ENCODE data around the gene CTNND2.

CTNND2 gene

GRCh38 chr5:11902201-11902619 is 2.0 kb downstream of the CTNND2 start:
- Histone ChIP-seq H3K27me3 (ENCODE audit: insufficient read depth, low read length) (peaks cover 4% of the 10 kb centered on the region), H3K4me3 (ENCODE audit: low read length) (peak overlapping the region; percentile 66), H3K36me3 (ENCODE audit: insufficient read depth, low read length) (no peaks in the 10 kb centered on the region), H2AFZ (ENCODE audit: low read depth, low read length) (no peak overlapping the region), H3K9me3 (ENCODE audit: low read length) (no peaks in the 10 kb centered on the region), H3K4me1 (ENCODE audit: insufficient read depth, low read length) (peaks cover 18% of the 10 kb centered on the region)

GRCh38 chr5:11898787-11899186 is 5.5 kb downstream of the CTNND2 start:
- Histone ChIP-seq H3K4me3 (ENCODE audit: low read length) (no peak overlapping the region), H3K9me3 (ENCODE audit: low read length) (no peaks in the 10 kb centered on the region)

DNA sequence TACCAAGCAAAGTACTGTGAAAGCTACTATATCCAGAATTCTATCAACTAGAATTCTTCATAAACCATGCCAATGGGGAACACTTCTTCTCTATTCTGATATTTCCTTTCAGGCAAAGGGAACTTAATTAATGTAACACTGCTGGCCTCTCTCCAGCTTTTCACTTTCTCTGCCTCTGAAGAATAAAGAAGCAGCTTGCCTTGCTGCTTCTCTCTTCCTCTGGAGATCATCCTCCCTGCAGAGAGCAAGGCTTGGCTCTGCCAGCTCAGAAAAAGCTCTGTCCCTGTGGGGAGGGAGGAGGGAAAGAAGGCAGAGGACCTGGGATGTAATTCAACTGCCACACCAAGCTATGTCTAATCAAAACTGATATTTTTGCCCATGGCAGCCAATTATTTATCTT is 6.5 kb downstream of the CTNND2 start:
- H3K4me3 ChIP-seq (ENCODE audit: low read length): no peak overlapping the region
- peaks cover 11% of the 10 kb centered on the region for H3K4me1 ChIP-seq (ENCODE audit: insufficient read depth, low read length)
- no peak overlapping the region for H2AFZ ChIP-seq (ENCODE audit: low read depth, low read length)
- H3K27me3 ChIP-seq (ENCODE audit: insufficient read depth, low read length): no peaks in the 10 kb centered on the region
- H3K9me3 ChIP-seq (ENCODE audit: low read length): no peaks in the 10 kb centered on the region
- no peaks in the 10 kb centered on the region for H3K36me3 ChIP-seq (ENCODE audit: insufficient read depth, low read length)

More at GRCh38 chr5:11898787-11899186, 5.5 kb downstream of the CTNND2 start:
- Histone ChIP-seq H2AFZ (ENCODE audit: low read depth, low read length) (no peak overlapping the region), H3K4me1 (ENCODE audit: insufficient read depth, low read length) (peaks cover 11% of the 10 kb centered on the region), H3K36me3 (ENCODE audit: insufficient read depth, low read length) (no peaks in the 10 kb centered on the region), H3K27me3 (ENCODE audit: insufficient read depth, low read length) (no peaks in the 10 kb centered on the region)

DNA sequence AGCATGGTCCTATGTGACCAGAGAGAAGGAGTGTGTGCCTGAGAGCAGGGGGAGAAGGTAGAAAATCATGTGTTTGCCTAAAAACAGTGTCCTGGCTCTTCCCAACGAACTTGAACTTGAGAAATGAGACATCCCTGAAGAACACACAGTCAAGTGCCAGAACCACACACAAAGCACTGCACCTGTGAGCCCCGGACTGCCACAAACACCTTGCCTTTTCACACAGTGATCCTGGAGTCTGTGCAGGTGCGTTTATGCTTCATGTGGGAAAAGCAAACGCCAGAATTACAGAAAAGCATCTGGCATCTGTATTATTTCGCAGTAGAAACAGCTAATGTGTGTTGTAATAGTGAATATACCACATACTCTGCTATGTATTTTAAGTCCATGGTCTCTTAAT is 9.3 kb downstream of the CTNND2 start:
- Histone ChIP-seq H3K4me1 (ENCODE audit: insufficient read depth, low read length) (no peaks in the 10 kb centered on the region), H3K27me3 (ENCODE audit: insufficient read depth, low read length) (no peaks in the 10 kb centered on the region)

GRCh38 chr5:11892832-11893231 is 11.4 kb downstream of the CTNND2 start:
- Histone ChIP-seq H2AFZ (ENCODE audit: low read depth, low read length) (no peak overlapping the region), H3K4me3 (ENCODE audit: low read length) (no peak overlapping the region), H3K4me1 (ENCODE audit: insufficient read depth, low read length) (no peaks in the 10 kb centered on the region), H3K9me3 (ENCODE audit: low read length) (no peaks in the 10 kb centered on the region), H3K27me3 (ENCODE audit: insufficient read depth, low read length) (no peaks in the 10 kb centered on the region), H3K36me3 (ENCODE audit: insufficient read depth, low read length) (no peaks in the 10 kb centered on the region)

More for the DNA sequence above, 9.3 kb downstream of the CTNND2 start:
- Histone ChIP-seq H3K36me3 (ENCODE audit: insufficient read depth, low read length) (no peaks in the 10 kb centered on the region), H3K4me3 (ENCODE audit: low read length) (no peak overlapping the region), H2AFZ (ENCODE audit: low read depth, low read length) (no peak overlapping the region), H3K9me3 (ENCODE audit: low read length) (no peaks in the 10 kb centered on the region)

DNA sequence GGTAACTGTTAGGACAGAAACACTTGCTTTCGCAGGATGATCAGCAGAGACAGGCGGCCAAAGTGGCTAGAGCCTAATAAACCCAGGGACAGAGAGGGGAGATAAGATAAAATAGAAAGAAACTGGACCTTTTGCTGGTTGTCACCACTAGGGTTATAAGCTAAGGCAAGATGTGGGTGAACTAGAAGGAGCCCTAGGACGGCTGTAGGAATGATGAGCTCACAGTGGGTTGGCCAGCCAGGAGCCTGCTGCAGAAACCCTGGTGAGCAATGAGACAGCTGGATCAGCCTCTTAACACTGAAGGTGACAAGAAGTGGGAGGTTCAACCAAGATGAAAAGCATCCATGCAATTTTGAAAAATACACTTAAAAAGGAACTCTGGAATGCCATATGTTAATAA is 13.5 kb downstream of the CTNND2 start:
- Histone ChIP-seq H3K36me3 (ENCODE audit: insufficient read depth, low read length) (no peaks in the 10 kb centered on the region), H3K4me3 (ENCODE audit: low read length) (no peak overlapping the region), H3K27me3 (ENCODE audit: insufficient read depth, low read length) (no peaks in the 10 kb centered on the region), H3K4me1 (ENCODE audit: insufficient read depth, low read length) (no peaks in the 10 kb centered on the region), H3K9me3 (ENCODE audit: low read length) (no peaks in the 10 kb centered on the region), H2AFZ (ENCODE audit: low read depth, low read length) (no peak overlapping the region)

DNA sequence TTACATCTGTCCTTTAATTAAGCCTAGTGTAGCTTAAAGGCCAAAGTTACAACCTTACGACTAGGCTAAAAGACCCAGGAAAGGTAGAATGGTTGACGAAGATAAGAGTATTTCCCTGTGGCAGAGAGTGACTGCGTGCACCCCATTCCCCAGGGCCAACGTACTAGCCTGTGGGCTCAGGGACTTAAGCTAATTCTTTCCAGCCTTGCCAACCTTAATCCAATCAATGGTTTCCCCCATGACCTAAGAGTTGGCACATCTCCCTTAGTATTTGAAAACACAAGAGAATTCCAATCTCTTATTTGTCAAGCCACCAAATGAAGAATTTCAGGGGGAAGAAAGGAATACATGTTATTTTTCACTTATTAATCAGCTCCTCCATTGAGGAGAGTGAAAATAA is 16.0 kb downstream of the CTNND2 start:
- Histone ChIP-seq H3K4me3 (ENCODE audit: low read length) (no peak overlapping the region), H3K9me3 (ENCODE audit: low read length) (peaks cover under 1% of the 10 kb centered on the region), H3K4me1 (ENCODE audit: insufficient read depth, low read length) (no peaks in the 10 kb centered on the region), H3K27me3 (ENCODE audit: insufficient read depth, low read length) (no peaks in the 10 kb centered on the region), H2AFZ (ENCODE audit: low read depth, low read length) (no peak overlapping the region), H3K36me3 (ENCODE audit: insufficient read depth, low read length) (no peaks in the 10 kb centered on the region)

GRCh38 chr5:11878814-11879213 is 25.4 kb downstream of the CTNND2 start:
- H3K36me3 ChIP-seq (ENCODE audit: insufficient read depth, low read length): no peaks in the 10 kb centered on the region
- no peak overlapping the region for H3K4me3 ChIP-seq (ENCODE audit: low read length)
- peaks cover 2% of the 10 kb centered on the region for H3K9me3 ChIP-seq (ENCODE audit: low read length)
- no peaks in the 10 kb centered on the region for H3K27me3 ChIP-seq (ENCODE audit: insufficient read depth, low read length)
- no peaks in the 10 kb centered on the region for H3K4me1 ChIP-seq (ENCODE audit: insufficient read depth, low read length)
- H2AFZ ChIP-seq (ENCODE audit: low read depth, low read length): no peak overlapping the region

DNA sequence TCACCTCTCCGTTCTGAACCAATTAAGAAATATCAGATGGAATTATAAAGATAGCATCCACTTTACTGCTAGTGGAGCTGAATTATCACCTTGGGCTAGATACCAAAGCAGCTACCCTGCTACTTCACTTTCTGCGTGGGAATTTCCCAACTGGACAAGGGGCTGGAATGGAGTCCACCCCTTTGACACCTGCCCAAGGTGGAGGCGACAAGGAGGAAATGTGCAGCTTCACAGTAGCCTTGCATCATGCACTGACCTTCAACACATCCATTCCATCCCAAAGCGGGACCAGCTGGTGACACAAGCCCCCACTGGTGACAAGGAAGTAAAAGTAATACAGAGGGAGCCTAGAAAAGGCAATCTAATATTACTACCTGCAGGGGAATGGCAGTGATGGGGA is 30.7 kb downstream of the CTNND2 start:
- Histone ChIP-seq H3K4me3 (ENCODE audit: low read length) (no peak overlapping the region), H3K9me3 (ENCODE audit: low read length) (no peaks in the 10 kb centered on the region), H2AFZ (ENCODE audit: low read depth, low read length) (no peak overlapping the region), H3K36me3 (ENCODE audit: insufficient read depth, low read length) (no peaks in the 10 kb centered on the region), H3K4me1 (ENCODE audit: insufficient read depth, low read length) (no peaks in the 10 kb centered on the region), H3K27me3 (ENCODE audit: insufficient read depth, low read length) (no peaks in the 10 kb centered on the region)

DNA sequence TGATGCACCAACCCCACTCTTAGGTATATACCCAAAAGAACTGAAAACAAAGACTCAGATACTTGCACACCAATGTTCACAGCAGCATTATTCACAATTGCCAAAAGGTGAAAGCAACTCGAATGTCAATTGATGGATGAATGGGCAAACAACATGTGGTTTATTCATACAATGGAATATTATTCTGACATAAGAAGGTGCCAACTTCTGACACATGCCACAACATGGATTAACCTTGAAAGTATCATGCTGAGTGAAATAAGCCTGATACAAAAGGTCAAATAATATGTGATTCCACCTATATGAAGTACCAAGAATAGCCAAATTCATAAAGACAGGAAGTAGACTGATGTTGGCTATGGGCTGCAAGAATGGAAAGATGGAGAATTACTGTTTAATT is 35.0 kb downstream of the CTNND2 start:
- Histone ChIP-seq H3K36me3 (ENCODE audit: insufficient read depth, low read length) (no peaks in the 10 kb centered on the region), H3K4me3 (ENCODE audit: low read length) (no peak overlapping the region), H3K27me3 (ENCODE audit: insufficient read depth, low read length) (no peaks in the 10 kb centered on the region), H3K4me1 (ENCODE audit: insufficient read depth, low read length) (no peaks in the 10 kb centered on the region), H2AFZ (ENCODE audit: low read depth, low read length) (no peak overlapping the region), H3K9me3 (ENCODE audit: low read length) (no peaks in the 10 kb centered on the region)

- H3K27me3 ChIP-seq (ENCODE audit: insufficient read depth, low read length): no peaks in the 10 kb centered on the region
- H3K36me3 ChIP-seq (ENCODE audit: insufficient read depth, low read length): no peaks in the 10 kb centered on the region
- no peaks in the 10 kb centered on the region for H3K4me1 ChIP-seq (ENCODE audit: insufficient read depth, low read length)
- no peaks in the 10 kb centered on the region for H3K9me3 ChIP-seq (ENCODE audit: low read length)
- H3K4me3 ChIP-seq (ENCODE audit: low read length): no peak overlapping the region
- no peak overlapping the region for H2AFZ ChIP-seq (ENCODE audit: low read depth, low read length)
Observed at GRCh38 chr5:11863911-11864310, 40.3 kb downstream of the CTNND2 start.

DNA sequence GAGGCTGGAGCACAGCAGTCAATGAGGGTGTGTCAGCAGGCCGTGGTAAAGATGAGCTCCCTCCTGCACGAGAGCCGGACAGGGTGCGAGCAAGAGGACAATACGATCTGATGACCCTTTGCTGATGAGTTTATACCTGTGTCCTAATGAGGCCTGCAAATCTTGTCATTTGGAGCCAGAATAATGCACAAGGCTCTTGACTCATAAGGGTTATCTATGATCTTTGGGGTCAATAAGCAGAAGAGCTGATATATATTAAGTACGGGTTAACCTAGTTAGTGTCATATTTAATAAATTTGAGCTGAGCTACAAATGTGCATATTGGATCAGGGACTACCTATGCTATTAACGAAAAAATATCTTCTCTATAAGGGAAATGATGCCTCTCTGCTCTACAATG is 46.9 kb downstream of the CTNND2 start:
- peaks cover 7% of the 10 kb centered on the region for H3K4me1 ChIP-seq (ENCODE audit: insufficient read depth, low read length)
- H3K36me3 ChIP-seq (ENCODE audit: insufficient read depth, low read length): no peaks in the 10 kb centered on the region
- no peaks in the 10 kb centered on the region for H3K27me3 ChIP-seq (ENCODE audit: insufficient read depth, low read length)
- no peak overlapping the region for H3K4me3 ChIP-seq (ENCODE audit: low read length)
- no peaks in the 10 kb centered on the region for H3K9me3 ChIP-seq (ENCODE audit: low read length)
- no peak overlapping the region for H2AFZ ChIP-seq (ENCODE audit: low read depth, low read length)

DNA sequence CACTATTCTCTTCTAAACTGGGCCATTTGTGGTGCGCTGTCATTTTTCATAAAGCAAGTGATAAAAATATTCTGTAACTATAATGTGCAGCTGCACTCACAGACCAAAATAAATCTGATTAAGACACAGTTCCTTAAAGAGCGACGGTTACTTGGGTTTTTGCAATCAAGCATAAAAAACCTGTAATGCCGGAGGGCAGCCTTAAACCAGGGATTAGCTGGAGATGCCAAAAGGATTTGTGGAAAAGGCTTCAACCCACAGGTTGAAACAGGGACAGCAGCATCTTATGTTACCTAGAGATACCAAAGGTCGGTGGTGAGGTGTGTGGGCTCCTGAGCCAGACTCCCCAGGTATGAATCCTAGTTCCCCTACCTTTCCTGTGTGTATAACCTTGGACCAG is 49.3 kb downstream of the CTNND2 start:
- Histone ChIP-seq H3K27me3 (ENCODE audit: insufficient read depth, low read length) (no peaks in the 10 kb centered on the region), H3K4me1 (ENCODE audit: insufficient read depth, low read length) (peaks cover 19% of the 10 kb centered on the region), H3K36me3 (ENCODE audit: insufficient read depth, low read length) (no peaks in the 10 kb centered on the region), H3K9me3 (ENCODE audit: low read length) (no peaks in the 10 kb centered on the region), H3K4me3 (ENCODE audit: low read length) (no peak overlapping the region), H2AFZ (ENCODE audit: low read depth, low read length) (no peak overlapping the region)

GRCh38 chr5:11853796-11854195 is 50.5 kb downstream of the CTNND2 start:
- Histone ChIP-seq H3K36me3 (ENCODE audit: insufficient read depth, low read length) (no peaks in the 10 kb centered on the region), H2AFZ (ENCODE audit: low read depth, low read length) (no peak overlapping the region), H3K4me3 (ENCODE audit: low read length) (no peak overlapping the region), H3K4me1 (ENCODE audit: insufficient read depth, low read length) (peaks cover 19% of the 10 kb centered on the region), H3K27me3 (ENCODE audit: insufficient read depth, low read length) (no peaks in the 10 kb centered on the region), H3K9me3 (ENCODE audit: low read length) (no peaks in the 10 kb centered on the region)

All from neuron (in vitro differentiated cells).